Activated CD4-positive, alpha-beta T cell treated with anti-CD3 and anti-CD28 coated beads for 4 hours (primary cell): ENCODE measurements around the gene PNPLA2.

ENCODE experiments used
- DNase-seq, 2 donors: peaks; one replicate each; pipeline ENCODE4 v3.0.0-alpha.2; 2020

PNPLA2 gene

GRCh38 chr11:786235-787083, 32.3 kb upstream of the PNPLA2 start:
- DNase-seq, result no peak

- no peak for DNase-seq
These were observed 31.5 kb upstream of the PNPLA2 start for GRCh38 chr11:787084-787675.

- DNase-seq, result no peak
These were observed 30.6 kb upstream of the PNPLA2 start for GRCh38 chr11:788009-788640.

GRCh38 chr11:788953-789940, 29.5 kb upstream of the PNPLA2 start:
- no peak for DNase-seq

GRCh38 chr11:789943-790342, 28.8 kb upstream of the PNPLA2 start, which contains the start of gene CEND1:
CEND1 (minus strand) TSS chr11:790090; CDS start chr11:788576, 1,514 bp downstream.
- peak in 1 of 2 donors; percentile 38 for DNase-seq

- DNase-seq, result no peak
These were observed 27.8 kb upstream of the PNPLA2 start for GRCh38 chr11:790721-791564.

- no peak for DNase-seq
These were observed 26.8 kb upstream of the PNPLA2 start for GRCh38 chr11:791658-792534.

- no peak for DNase-seq
These were observed 26.2 kb upstream of the PNPLA2 start for GRCh38 chr11:792535-792821.

GRCh38 chr11:792873-793272, 25.8 kb upstream of the PNPLA2 start:
- DNase-seq, result no peak

- no peak for DNase-seq
These were observed 25.2 kb upstream of the PNPLA2 start for GRCh38 chr11:793556-793955.

GRCh38 chr11:794013-794765, 24.5 kb upstream of the PNPLA2 start:
- DNase-seq, result no peak

GRCh38 chr11:794766-795633, 23.7 kb upstream of the PNPLA2 start:
- no peak for DNase-seq

- DNase-seq, result peak; percentile 77 to 86
These were observed 22.8 kb upstream of the PNPLA2 start for GRCh38 chr11:795634-796564.

- no peak for DNase-seq
These were observed 22.0 kb upstream of the PNPLA2 start for GRCh38 chr11:796565-797295.

GRCh38 chr11:797296-798092, 21.2 kb upstream of the PNPLA2 start:
- DNase-seq, result peak; percentile 59 to 63

- peak; percentile 80 for DNase-seq
These were observed 20.5 kb upstream of the PNPLA2 start, which contains the start of gene SLC25A22 for GRCh38 chr11:798093-798713. SLC25A22 (minus strand) TSS chr11:798281; CDS start chr11:795006, 3,275 bp downstream.
